HG03442 (cell line): ENCODE data around the gene MYO1E.

ENCODE experiments used
- ATAC-seq: cut with Tn5 transposase; IDR thresholded peaks from one replicate; pipeline ENCODE4 v1.9.1; 2021; ENCODE audit warnings: mild to moderate bottlenecking, moderate library complexity; ENCODE audit not compliant: unreplicated experiment

The MYO1E gene

GRCh38 chr15:59240036-59240435 is 132.6 kb downstream of the MYO1E start:
- ATAC-seq = no peak

- ATAC-seq = peak; percentile 52
These were observed 134.7 kb downstream of the MYO1E start for GRCh38 chr15:59237924-59238331.

- ATAC-seq = peak; percentile 66
These were observed 135.4 kb downstream of the MYO1E start for GRCh38 chr15:59237119-59237855.

GRCh38 chr15:59236394-59236793 is 136.3 kb downstream of the MYO1E start:
- no peak for ATAC-seq

GRCh38 chr15:59232476-59232875 is 140.2 kb downstream of the MYO1E start:
- ATAC-seq = no peak

- no peak for ATAC-seq
These were observed 142.1 kb downstream of the MYO1E start for GRCh38 chr15:59230531-59231055.

GRCh38 chr15:59229453-59229852 is 143.2 kb downstream of the MYO1E start:
- ATAC-seq = no peak

GRCh38 chr15:59229015-59229414 is 143.7 kb downstream of the MYO1E start:
- ATAC-seq = no peak

- ATAC-seq = no peak
These were observed 145.7 kb downstream of the MYO1E start for GRCh38 chr15:59227021-59227420.

GRCh38 chr15:59224474-59224873 is 148.2 kb downstream of the MYO1E start:
- ATAC-seq = no peak

- no peak for ATAC-seq
These were observed 148.9 kb downstream of the MYO1E start for GRCh38 chr15:59223736-59224135.

GRCh38 chr15:59222906-59223550 is 149.6 kb downstream of the MYO1E start:
- no peak for ATAC-seq

GRCh38 chr15:59221511-59222505 is 150.9 kb downstream of the MYO1E start:
- ATAC-seq = no peak

GRCh38 chr15:59218710-59219109 is 154.0 kb downstream of the MYO1E start:
- ATAC-seq = no peak

GRCh38 chr15:59217876-59218498 is 154.7 kb downstream of the MYO1E start:
- no peak for ATAC-seq

- ATAC-seq = no peak
These were observed 155.8 kb downstream of the MYO1E start for GRCh38 chr15:59216911-59217310.

- ATAC-seq = no peak
These were observed 162.5 kb downstream of the MYO1E start for GRCh38 chr15:59210186-59210585.

- no peak for ATAC-seq
These were observed 163.9 kb downstream of the MYO1E start for GRCh38 chr15:59208613-59209249.

- ATAC-seq = no peak
These were observed 166.0 kb downstream of the MYO1E start, which contains the start of gene LDHAL6B for GRCh38 chr15:59206623-59207183. LDHAL6B (plus strand) TSS chr15:59206843; CDS start chr15:59206941, 98 bp downstream.
